HG02763 (cell line): ENCODE data around the gene GHRH.

Experiments
- ATAC-seq: cut with Tn5 transposase; IDR thresholded peaks from one replicate; pipeline ENCODE4 v1.9.1; 2021; ENCODE audit warnings: mild to moderate bottlenecking, moderate library complexity; ENCODE audit not compliant: unreplicated experiment

Gene GHRH

DNA sequence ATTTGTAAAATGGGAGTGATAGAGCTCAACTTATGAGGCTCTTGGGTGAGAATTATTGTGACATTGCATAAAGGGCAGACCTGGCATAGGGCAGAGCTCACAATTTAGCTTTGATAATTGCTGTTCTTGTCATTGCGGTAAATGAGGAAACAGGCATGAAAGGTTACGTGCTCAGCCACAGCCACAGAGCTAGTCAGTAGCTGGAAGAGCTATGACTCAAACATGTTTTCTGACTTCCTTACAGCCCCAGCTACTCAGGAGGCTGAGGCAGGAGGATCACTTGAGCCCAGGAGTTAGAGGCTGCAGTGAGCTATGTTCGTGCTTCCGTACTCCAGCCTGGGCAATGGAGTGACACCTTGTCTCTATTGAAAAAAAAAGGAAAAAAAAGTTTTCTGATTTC lies 3.5 kb upstream of the GHRH start:
- no peak for ATAC-seq

GRCh38 chr20:37263686-37264085 lies 2.1 kb upstream of the GHRH start:
- ATAC-seq = no peak

DNA sequence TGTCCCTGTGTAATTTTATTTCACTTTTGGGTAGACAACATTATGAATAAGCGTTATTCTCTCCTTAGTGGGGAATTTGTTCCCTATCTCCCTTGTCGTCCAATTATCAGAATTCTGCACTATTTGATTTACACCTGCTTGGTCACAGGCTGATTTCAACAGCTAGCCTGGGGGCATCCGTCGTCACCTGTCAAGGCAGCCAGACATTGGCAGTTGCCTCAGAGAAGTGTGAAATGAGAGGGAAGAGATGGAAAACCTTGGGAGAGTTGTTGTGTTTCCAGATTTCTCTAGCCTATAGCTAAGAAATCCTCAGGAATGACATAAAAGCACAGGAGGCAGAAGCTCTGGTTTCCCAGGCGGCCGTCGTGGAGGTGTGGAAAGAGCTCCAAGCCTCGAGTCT lies 891 bp upstream of the GHRH start:
- ATAC-seq = no peak

GRCh38 chr20:37260923-37261322 lies 691 bp downstream of the GHRH start:
- no peak for ATAC-seq

DNA sequence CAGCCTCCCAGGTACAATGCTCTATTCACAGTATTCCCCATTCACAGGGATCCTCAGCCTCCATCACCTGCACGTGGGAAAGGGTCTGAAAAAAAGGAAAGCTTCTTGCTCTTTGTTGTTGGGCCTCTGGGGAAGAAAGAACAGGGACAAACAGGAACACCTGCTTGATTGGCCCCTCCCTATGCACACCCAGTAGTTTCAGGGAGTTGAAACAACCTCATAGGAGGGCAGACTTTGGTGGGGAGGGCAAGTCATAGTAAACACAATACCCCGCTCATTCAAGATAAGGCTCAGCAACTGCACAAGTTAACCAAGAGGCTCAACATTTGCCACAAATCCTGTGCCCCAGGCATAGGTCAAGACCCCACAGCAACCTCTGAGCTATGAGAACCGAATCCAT lies 1.7 kb downstream of the GHRH start:
- ATAC-seq = no peak

DNA sequence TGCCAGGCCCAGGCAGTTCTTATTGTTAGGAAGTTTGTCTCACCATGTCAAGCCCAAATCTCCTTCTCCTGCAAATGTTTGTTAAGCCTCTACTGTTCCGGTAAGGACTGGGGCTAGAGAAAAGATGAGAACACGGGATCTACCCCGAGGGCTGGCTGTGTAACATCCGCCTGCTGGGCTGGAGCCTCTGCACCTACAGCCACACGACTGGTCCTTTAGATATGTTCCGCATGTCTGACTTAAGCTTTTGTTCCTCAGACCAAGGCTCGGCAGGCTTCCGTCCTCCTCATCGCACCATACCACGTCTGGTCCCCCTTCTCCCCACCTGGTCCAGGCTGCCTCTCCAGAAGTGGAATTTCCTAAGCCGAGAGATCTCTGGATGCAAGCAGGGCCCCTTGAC lies 2.6 kb downstream of the GHRH start:
- no peak for ATAC-seq

DNA sequence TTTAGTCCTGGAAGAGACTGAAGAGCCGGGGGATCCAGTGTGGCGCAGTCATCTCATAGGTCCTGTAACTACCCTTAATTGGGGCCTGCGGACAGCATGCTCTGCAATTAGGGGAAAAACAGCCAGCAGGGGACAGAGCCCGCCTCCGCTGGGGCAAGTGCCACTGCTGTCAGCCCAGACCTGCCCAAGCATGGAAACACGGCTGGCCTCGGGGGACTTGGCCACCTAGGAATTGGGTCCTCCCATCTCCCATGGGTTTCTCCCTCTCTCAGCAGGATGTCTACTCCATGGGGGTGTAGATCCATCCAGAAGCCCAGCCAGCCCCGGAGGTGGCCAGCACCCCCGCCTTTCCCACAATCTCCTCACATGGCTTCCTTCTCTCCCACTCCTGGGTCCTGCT lies 3.6 kb downstream of the GHRH start:
- no peak for ATAC-seq

- ATAC-seq = no peak
Measured at GRCh38 chr20:37257530-37257929, 4.1 kb downstream of the GHRH start.

DNA sequence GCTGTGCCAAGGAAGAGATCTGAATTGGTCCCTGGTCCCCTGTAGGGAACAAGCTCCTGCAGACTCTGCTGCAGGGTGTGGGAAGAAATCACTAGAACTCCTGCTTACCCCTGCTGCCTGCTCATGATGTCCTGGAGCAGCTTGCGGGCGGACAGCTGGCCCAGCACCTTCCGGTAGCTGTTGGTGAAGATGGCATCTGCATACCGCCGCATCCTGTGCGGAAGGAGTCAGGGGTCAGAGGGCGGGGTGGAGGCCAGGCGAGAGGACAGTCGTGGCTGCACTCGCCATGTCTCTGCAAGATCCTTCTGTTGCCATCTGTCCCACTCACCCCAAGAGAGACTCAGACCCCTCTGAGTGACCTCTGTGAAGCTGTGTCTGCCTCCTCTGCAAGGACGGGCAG lies 5.3 kb downstream of the GHRH start:
- no peak for ATAC-seq

- ATAC-seq = no peak
Measured at GRCh38 chr20:37254114-37254878, 7.3 kb downstream of the GHRH start.

GRCh38 chr20:37253087-37253486 lies 8.5 kb downstream of the GHRH start:
- no peak for ATAC-seq

- ATAC-seq = no peak
Measured at GRCh38 chr20:37251825-37252477, 9.7 kb downstream of the GHRH start.

- ATAC-seq = no peak
Measured at GRCh38 chr20:37249304-37249703, 12.3 kb downstream of the GHRH start.

DNA sequence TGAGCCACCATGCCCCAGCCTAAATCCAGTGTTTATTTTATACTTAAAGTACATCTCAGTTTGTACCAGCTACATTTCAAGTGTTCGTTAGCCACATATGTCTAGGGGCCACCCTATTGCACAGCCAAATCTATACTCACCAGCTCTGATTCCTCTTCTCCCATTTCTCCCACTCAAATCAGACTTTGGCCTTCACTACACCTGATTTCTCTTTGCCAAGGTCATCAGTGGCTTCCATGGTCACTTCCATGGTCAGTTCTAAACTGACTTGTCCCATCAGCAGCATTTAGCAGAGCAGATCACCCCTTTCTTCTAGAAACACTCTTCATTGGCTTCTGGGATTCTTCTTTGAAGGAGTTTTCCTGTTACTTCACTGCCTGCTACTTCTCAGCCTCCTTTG lies 14.1 kb downstream of the GHRH start:
- ATAC-seq = no peak

- ATAC-seq = no peak
Measured at GRCh38 chr20:37246736-37247135, 14.9 kb downstream of the GHRH start.

DNA sequence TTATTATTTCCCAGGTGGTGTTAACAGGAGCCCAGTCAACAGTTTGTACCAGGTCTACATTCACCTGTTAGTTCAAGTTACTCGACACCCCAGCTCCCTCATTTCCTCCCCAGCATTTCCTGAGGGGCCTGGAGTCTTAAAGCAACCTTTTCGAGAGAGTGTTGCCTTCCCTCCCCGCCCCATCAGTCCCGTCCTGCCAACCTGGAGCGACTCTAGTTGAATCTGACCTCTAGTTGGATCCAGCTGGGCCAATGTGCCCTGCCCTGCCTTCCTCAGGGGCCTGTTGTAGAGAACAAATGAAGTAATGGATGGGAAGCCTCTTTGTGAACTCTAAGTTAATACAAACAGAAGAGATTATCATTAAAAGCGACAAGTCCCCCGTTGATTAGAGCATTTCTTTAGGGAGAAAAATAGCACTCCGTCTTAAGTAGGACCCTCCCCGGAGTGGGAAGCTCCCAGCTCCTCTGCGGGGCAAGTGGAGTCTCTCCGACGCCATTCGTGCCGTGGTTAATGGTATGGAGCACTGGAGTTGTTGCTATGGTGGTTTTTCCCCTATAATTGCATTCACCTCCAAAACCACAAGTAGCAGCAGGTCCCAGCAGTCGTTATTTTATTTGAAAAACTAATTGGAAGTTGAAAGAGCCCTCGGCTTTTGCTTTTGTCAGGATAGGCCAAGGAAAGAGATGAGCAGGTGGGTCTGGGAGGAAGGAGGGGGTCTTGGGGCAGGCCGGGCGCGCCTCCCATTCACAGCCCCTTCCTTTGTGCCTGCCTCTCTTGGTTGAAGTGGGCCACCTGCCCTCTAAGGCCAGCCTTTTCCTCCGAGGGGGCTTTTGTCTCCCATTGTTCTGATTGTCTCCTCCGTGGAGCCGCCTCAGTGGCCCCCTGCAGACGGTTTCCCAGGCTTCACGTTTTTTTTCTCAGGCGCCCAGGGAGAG lies 16.1 kb downstream of the GHRH start:
- no peak for ATAC-seq

- ATAC-seq = no peak
Measured at GRCh38 chr20:37244572-37244957, 17.0 kb downstream of the GHRH start.

GRCh38 chr20:37243937-37244571 lies 17.6 kb downstream of the GHRH start:
- no peak for ATAC-seq

DNA sequence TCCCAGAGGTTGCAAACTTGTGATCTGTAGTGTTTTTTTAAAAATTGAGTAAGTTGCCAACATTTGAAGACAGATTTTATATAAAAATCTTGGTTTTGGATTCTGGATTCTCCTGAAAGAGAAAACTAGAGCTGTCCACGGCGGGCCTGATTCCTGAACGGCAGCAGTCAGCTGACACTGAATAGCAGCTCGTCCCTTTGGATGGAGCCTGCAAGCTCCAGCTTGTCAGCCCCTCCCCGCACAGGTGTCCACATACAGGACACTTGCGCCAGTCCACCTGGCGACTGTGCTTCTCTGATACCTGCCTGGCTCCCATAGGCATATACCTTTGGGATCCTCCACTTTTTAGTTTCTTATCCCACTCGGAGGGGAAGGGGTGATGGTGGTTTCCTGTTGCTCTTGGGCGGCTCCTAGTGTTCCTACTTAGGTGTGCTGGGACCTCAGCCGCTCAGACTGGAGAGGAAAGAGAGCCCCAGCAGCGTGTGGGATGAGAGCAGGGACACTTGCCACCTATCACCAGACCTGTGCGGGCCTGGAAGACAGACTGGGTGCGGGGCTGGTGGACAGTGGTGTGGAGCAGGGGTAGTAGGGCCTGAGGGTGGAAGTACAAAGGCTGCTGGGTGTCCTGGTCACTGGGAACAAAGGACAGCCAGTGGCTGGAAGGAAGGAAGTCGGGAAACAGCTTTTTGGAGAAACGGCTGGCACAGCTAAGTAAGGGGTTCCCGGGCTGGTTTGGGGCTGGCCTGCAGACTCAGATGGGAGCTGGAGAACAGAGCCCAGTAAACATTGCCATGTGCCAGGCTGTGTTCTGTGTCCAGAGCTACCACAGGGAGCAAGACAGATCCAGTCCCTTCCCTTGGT lies 18.3 kb downstream of the GHRH start:
- ATAC-seq = no peak

GRCh38 chr20:37242503-37242902 lies 19.1 kb downstream of the GHRH start:
- no peak for ATAC-seq
